ENCODE results near the gene VTI1B.
"Not testable (repeated sequence)": the region's sequence is repeated elsewhere in the genome, so short reads cannot be mapped to it uniquely, and the experiment has no call there.

The VTI1B gene

GRCh38 chr14:67674480-67675218 lies at the start of gene VTI1B:
Gene VTI1B (minus strand): TSS chr14:67674632. CDS start chr14:67674489, 143 bp downstream.
- TF ChIP-seq CTCF (IDR thresholded peaks at IDR 0.05; ENCODE audit: extremely low read depth, insufficient read depth, missing control alignments): peak; percentile 12
- in situ Hi-C loops (cut with MboI; ENCODE audit: low pct_unique_long_range_greater_than_20kb, low sequenced_read_pairs, unreplicated experiment): no loop called here
- peak; percentile 89 for DNase-seq (ENCODE audit: low spot score)

- TF ChIP-seq CTCF (IDR thresholded peaks at IDR 0.05; ENCODE audit: extremely low read depth, insufficient read depth, missing control alignments): no peak
- DNase-seq (ENCODE audit: low spot score): no peak
- in situ Hi-C loops (cut with MboI; ENCODE audit: low pct_unique_long_range_greater_than_20kb, low sequenced_read_pairs, unreplicated experiment): no loop called here
These were observed 47.9 kb upstream of the VTI1B start for GRCh38 chr14:67722293-67722692.

GRCh38 chr14:67721875-67722274 lies 47.4 kb upstream of the VTI1B start:
- in situ Hi-C loops (cut with MboI; ENCODE audit: low pct_unique_long_range_greater_than_20kb, low sequenced_read_pairs, unreplicated experiment): no loop called here
- no peak for DNase-seq (ENCODE audit: low spot score)
- TF ChIP-seq CTCF (IDR thresholded peaks at IDR 0.05; ENCODE audit: extremely low read depth, insufficient read depth, missing control alignments): no peak

GRCh38 chr14:67719866-67720265 lies 45.4 kb upstream of the VTI1B start:
- no peak for TF ChIP-seq CTCF (IDR thresholded peaks at IDR 0.05; ENCODE audit: extremely low read depth, insufficient read depth, missing control alignments)
- in situ Hi-C loops (cut with MboI; ENCODE audit: low pct_unique_long_range_greater_than_20kb, low sequenced_read_pairs, unreplicated experiment): no loop called here
- no peak for DNase-seq (ENCODE audit: low spot score)

- DNase-seq (ENCODE audit: low spot score); in situ Hi-C loops (cut with MboI; ENCODE audit: low pct_unique_long_range_greater_than_20kb, low sequenced_read_pairs, unreplicated experiment): not testable (repeated sequence)
These were observed 45.0 kb upstream of the VTI1B start for GRCh38 chr14:67719385-67719784.

GRCh38 chr14:67718265-67718664 lies 43.8 kb upstream of the VTI1B start:
- in situ Hi-C loops (cut with MboI; ENCODE audit: low pct_unique_long_range_greater_than_20kb, low sequenced_read_pairs, unreplicated experiment): no loop called here
- TF ChIP-seq CTCF (IDR thresholded peaks at IDR 0.05; ENCODE audit: extremely low read depth, insufficient read depth, missing control alignments): no peak
- no peak for DNase-seq (ENCODE audit: low spot score)

GRCh38 chr14:67717048-67717447 lies 42.6 kb upstream of the VTI1B start:
- no peak for DNase-seq (ENCODE audit: low spot score)
- TF ChIP-seq CTCF (IDR thresholded peaks at IDR 0.05; ENCODE audit: extremely low read depth, insufficient read depth, missing control alignments): no peak
- in situ Hi-C loops (cut with MboI; ENCODE audit: low pct_unique_long_range_greater_than_20kb, low sequenced_read_pairs, unreplicated experiment): no loop called here

All from GM13977 (cell line).